ENCODE measurements around the gene CTNS. TPM values are rescaled to one million over a fixed set of nuclear protein-coding genes. Genes with fewer than 3 reads are reported as not detected.
"Not testable (repeated sequence)": the region's sequence is repeated elsewhere in the genome, so short reads cannot be mapped to it uniquely, and the experiment has no call there.

The CTNS gene
- total and polyA plus RNA-seq, 8 donors, result 8.7 to 30.6 (median 12.3) TPM

- Histone ChIP-seq H3K27ac (no peak overlapping the region), H3K36me3 (no peaks in the 10 kb centered on the region), H3K9me3 (no peaks in the 10 kb centered on the region), H3K4me1 (no peaks in the 10 kb centered on the region), H3K27me3 (no peaks in the 10 kb centered on the region), H3K4me3 (no peak overlapping the region)
- intact Hi-C loops (cut with DNase I), result no loop called here
- DNase-seq (no peak), ATAC-seq (no peak)
- TF ChIP-seq, protein P1, sequence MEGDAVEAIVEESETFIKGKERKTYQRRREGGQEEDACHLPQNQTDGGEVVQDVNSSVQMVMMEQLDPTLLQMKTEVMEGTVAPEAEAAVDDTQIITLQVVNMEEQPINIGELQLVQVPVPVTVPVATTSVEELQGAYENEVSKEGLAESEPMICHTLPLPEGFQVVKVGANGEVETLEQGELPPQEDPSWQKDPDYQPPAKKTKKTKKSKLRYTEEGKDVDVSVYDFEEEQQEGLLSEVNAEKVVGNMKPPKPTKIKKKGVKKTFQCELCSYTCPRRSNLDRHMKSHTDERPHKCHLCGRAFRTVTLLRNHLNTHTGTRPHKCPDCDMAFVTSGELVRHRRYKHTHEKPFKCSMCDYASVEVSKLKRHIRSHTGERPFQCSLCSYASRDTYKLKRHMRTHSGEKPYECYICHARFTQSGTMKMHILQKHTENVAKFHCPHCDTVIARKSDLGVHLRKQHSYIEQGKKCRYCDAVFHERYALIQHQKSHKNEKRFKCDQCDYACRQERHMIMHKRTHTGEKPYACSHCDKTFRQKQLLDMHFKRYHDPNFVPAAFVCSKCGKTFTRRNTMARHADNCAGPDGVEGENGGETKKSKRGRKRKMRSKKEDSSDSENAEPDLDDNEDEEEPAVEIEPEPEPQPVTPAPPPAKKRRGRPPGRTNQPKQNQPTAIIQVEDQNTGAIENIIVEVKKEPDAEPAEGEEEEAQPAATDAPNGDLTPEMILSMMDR (IDR thresholded peaks at IDR 0.05), result no peak
Observed at GRCh38 chr17:3704931-3705717, 68.6 kb downstream of the CTNS start.

GRCh38 chr17:3705718-3705984 lies 69.1 kb downstream of the CTNS start:
- H3K4me1 ChIP-seq; H3K27me3 ChIP-seq; H3K4me3 ChIP-seq; H3K9me3 ChIP-seq; DNase-seq; ATAC-seq; intact Hi-C loops (cut with DNase I); H3K36me3 ChIP-seq; H3K27ac ChIP-seq: not testable (repeated sequence)

DNA sequence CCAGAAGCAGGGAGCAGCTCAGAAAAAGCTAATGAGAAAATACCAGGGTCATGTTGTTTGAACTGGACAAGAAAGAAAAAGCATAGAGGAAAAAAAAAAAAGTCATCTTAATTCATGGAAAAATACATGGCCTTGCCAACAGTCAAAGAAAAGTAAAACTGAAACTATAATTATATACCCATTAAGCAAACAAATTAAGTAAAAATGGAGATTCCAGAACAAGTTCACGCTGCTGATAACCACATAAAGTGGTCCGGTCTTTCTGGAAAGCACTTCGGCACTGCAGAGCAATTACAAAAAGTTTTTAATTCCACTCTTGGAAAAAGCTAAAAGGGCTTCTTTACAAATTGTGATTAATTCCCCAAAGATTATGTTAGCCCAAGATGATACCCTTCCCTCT lies 71.8 kb downstream of the CTNS start:
- DNase-seq, result peak in 2 of 4 donors; percentile 31 to 32

DNA sequence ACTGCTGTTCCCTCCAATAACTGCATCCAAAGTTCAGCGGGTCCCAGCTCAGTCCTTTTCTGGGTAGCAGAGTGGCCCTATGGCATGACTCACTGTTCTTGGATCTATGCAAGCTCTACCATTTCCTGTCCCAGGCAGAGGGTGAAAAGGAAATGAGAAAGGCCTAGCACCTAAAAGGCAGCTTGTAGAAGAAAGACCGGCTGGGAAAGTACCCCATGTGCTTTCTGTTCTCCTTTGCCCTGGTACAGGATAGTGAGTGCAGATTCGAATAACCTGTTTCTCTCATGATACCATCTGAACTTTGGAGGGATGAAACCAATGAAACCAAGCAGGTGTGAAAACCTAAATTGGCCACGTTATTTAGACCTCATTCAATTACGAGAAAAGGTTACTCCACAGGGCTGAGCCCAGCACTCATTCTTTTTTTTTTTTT lies 74.4 kb downstream of the CTNS start:
- Histone ChIP-seq H3K9me3 (no peaks in the 10 kb centered on the region), H3K27ac (no peak overlapping the region), H3K4me3 (no peak overlapping the region), H3K27me3 (no peaks in the 10 kb centered on the region), H3K4me1 (peaks cover 0 to 13% of the 10 kb centered on the region in 2 donors), H3K36me3 (peaks cover 0 to 35% of the 10 kb centered on the region in 2 donors)
- intact Hi-C loops (cut with DNase I), result no loop called here
- no peak for DNase-seq
- ATAC-seq, result peak; percentile 83
- TF ChIP-seq, protein P1 (IDR thresholded peaks at IDR 0.05), result no peak

More for the DNA sequence above, 71.8 kb downstream of the CTNS start:
- H3K36me3 ChIP-seq, result peaks cover 0 to 12% of the 10 kb centered on the region in 2 donors
- no peak overlapping the region for H3K27ac ChIP-seq
- no peak overlapping the region for H3K4me3 ChIP-seq
- ATAC-seq, result no peak
- H3K9me3 ChIP-seq, result no peaks in the 10 kb centered on the region
- TF ChIP-seq, protein P1 (IDR thresholded peaks at IDR 0.05), result no peak
- H3K4me1 ChIP-seq, result peaks cover 0 to 13% of the 10 kb centered on the region in 2 donors
- H3K27me3 ChIP-seq, result no peaks in the 10 kb centered on the region
- intact Hi-C loops (cut with DNase I), result no loop called here

Other genes starting within 250 kb of the CTNS start
- gene OR1E1, start 238.3 kb upstream of the CTNS start, total RNA-seq, result not detected
- gene OR1E1, start 238.3 kb upstream of the CTNS start, polyA plus RNA-seq (ENCODE audit: insufficient read length in 6 of 6), result under 1 TPM in 1 of 6 donors, not detected in 5; 0.13 TPM
- not detected for gene OR3A3, start 225.4 kb upstream of the CTNS start, total RNA-seq
- under 1 TPM in 3 of 6 donors, not detected in 3; 0.06 to 0.09 (median 0.07) TPM for gene OR3A3, start 225.4 kb upstream of the CTNS start, polyA plus RNA-seq (ENCODE audit: insufficient read length in 6 of 6)
- not detected for gene OR1E2, start 202.9 kb upstream of the CTNS start, total RNA-seq
- gene OR1E2, start 202.9 kb upstream of the CTNS start, polyA plus RNA-seq (ENCODE audit: insufficient read length in 6 of 6), result not detected
- gene SPATA22, start 164.9 kb upstream of the CTNS start, total RNA-seq, result 1 to 10 TPM in 1 of 2 donors, under 1 TPM in 1; 0.26 to 1.4 TPM
- gene SPATA22, start 164.9 kb upstream of the CTNS start, polyA plus RNA-seq (ENCODE audit: insufficient read length in 6 of 6), result 1 to 10 TPM in 1 of 6 donors, under 1 TPM in 4, not detected in 1; 0.25 to 1.0 (median 0.40) TPM
- gene ASPA, start 160.8 kb upstream of the CTNS start, total RNA-seq, result 1 to 10 TPM; 6.5 to 7.1 TPM
- gene ASPA, start 160.8 kb upstream of the CTNS start, polyA plus RNA-seq (ENCODE audit: insufficient read length in 6 of 6), result 10 to 100 TPM; 36.0 to 68.9 (median 48.5) TPM
- gene TRPV3, start 78.9 kb upstream of the CTNS start, total RNA-seq, result under 1 TPM; 0.55 to 0.58 TPM
- 1 to 10 TPM; 1.6 to 4.2 (median 2.2) TPM for gene TRPV3, start 78.9 kb upstream of the CTNS start, polyA plus RNA-seq (ENCODE audit: insufficient read length in 6 of 6)
- gene TRPV1, start 27.3 kb upstream of the CTNS start, total RNA-seq, result 1 to 10 TPM; 3.3 to 3.7 TPM
- 10 to 100 TPM in 3 of 6 donors, 1 to 10 TPM in 3; 9.3 to 11.1 (median 10.0) TPM for gene TRPV1, start 27.3 kb upstream of the CTNS start, polyA plus RNA-seq (ENCODE audit: insufficient read length in 6 of 6)
- gene SHPK, start 510 bp upstream of the CTNS start, total RNA-seq, result 10 to 100 TPM; 11.0 to 13.1 TPM
- 10 to 100 TPM; 10.4 to 16.8 (median 15.0) TPM for gene SHPK, start 510 bp upstream of the CTNS start, polyA plus RNA-seq (ENCODE audit: insufficient read length in 6 of 6)
- 100 to 1,000 TPM; 143 to 194 TPM for gene TAX1BP3, start 31.8 kb downstream of the CTNS start, total RNA-seq
- 10 to 100 TPM; 65.2 to 98.9 (median 84.7) TPM for gene TAX1BP3, start 31.8 kb downstream of the CTNS start, polyA plus RNA-seq (ENCODE audit: insufficient read length in 6 of 6)
- gene EMC6, start 32.1 kb downstream of the CTNS start, total RNA-seq, result 10 to 100 TPM; 33.0 to 37.6 TPM
- 10 to 100 TPM; 15.9 to 26.0 (median 19.0) TPM for gene EMC6, start 32.1 kb downstream of the CTNS start, polyA plus RNA-seq (ENCODE audit: insufficient read length in 6 of 6)
- gene P2RX5, start 59.4 kb downstream of the CTNS start, total RNA-seq, result 1 to 10 TPM; 1.1 to 2.1 TPM
- under 1 TPM; 0.16 to 0.63 (median 0.33) TPM for gene P2RX5, start 59.4 kb downstream of the CTNS start, polyA plus RNA-seq (ENCODE audit: insufficient read length in 6 of 6)
- gene HASPIN, start 87.1 kb downstream of the CTNS start, total RNA-seq, result 1 to 10 TPM; 1.9 TPM
- gene HASPIN, start 87.1 kb downstream of the CTNS start, polyA plus RNA-seq (ENCODE audit: insufficient read length in 6 of 6), result 1 to 10 TPM; 2.2 to 4.5 (median 2.8) TPM
- 10 to 100 TPM; 21.0 to 30.5 TPM for gene ITGAE, start 164.4 kb downstream of the CTNS start, total RNA-seq
- gene ITGAE, start 164.4 kb downstream of the CTNS start, polyA plus RNA-seq (ENCODE audit: insufficient read length in 6 of 6), result 10 to 100 TPM; 39.7 to 46.1 (median 42.0) TPM
- 10 to 100 TPM; 30.6 to 31.8 TPM for gene NCBP3, start 209.5 kb downstream of the CTNS start, total RNA-seq
- 100 to 1,000 TPM in 5 of 6 donors, 10 to 100 TPM in 1; 80.1 to 112 (median 105) TPM for gene NCBP3, start 209.5 kb downstream of the CTNS start, polyA plus RNA-seq (ENCODE audit: insufficient read length in 6 of 6)